ENCODE data around the gene ZC2HC1C.

- TF ChIP-seq SPI1 (IDR thresholded peaks at IDR 0.05; ENCODE audit: low read depth, low read length) (no peak), POLR2A (IDR thresholded peaks at IDR 0.05; ENCODE audit: low read depth, low read length) (no peak)
These were observed 9.8 kb upstream of the ZC2HC1C start for GRCh38 chr14:75059642-75060041.

Data from GM12891 (cell line).